Vagina (tissue), 2 donors: ENCODE results near the gene NR3C2. TPM values are rescaled to one million over a fixed set of nuclear protein-coding genes. Genes with fewer than 3 reads are reported as not detected.

ENCODE experiments used
- DNase-seq, 2 donors: peaks; one replicate each; pipeline ENCODE4 v3.0.0-alpha.2; 2017; ENCODE audit errors: extremely low spot score in 2 of 2
- H3K27ac ChIP-seq: fragments of 200-600 bp; sonication (generic); one replicate; pipeline ENCODE4 v1.5.1; 2019
- H3K27me3 ChIP-seq: fragments of 200-600 bp; sonication (generic); one replicate; pipeline ENCODE4 v1.5.1; 2019
- H3K36me3 ChIP-seq, 2 donors: fragments of 200-600 bp; sonication (generic); one replicate each; pipeline ENCODE4 v1.5.1; 2017 to 2019
- H3K4me1 ChIP-seq: fragments of 200-600 bp; sonication (generic); one replicate; pipeline ENCODE4 v1.5.1; 2019
- H3K4me3 ChIP-seq, 2 donors: fragments of 200-600 bp; sonication (generic); 1 replicate in 1 of 2; 2 replicates in 1 of 2; pipeline ENCODE4 v1.5.1; 2016 to 2019
- H3K9me3 ChIP-seq: fragments of 200-600 bp; sonication (generic); one replicate; pipeline ENCODE4 v1.5.1; 2019
- CTCF ChIP-seq, 3 experiments: fragments of 450-650 bp in 2 of 3; fragments of 200-600 bp in 1 of 3; sonication (generic) in 1 of 3; IDR thresholded peaks; one replicate each; pipeline ENCODE4 v1.5.1; 2017 to 2019; ENCODE audit warnings: antibody characterized with exemption in 3 of 3, mild to moderate bottlenecking in 2 of 3, moderate library complexity in 2 of 3
- POLR2A ChIP-seq, 2 donors: fragments of 450-650 bp; IDR thresholded peaks; one replicate each; pipeline ENCODE4 v1.6.1; 2017; ENCODE audit warnings: antibody characterized with exemption in 2 of 2, mild to moderate bottlenecking in 2 of 2, moderate library complexity in 2 of 2
- POLR2AphosphoS5 ChIP-seq, 2 donors: sonication (generic); formaldehyde crosslinking; IDR thresholded peaks; one replicate each; pipeline ENCODE4 v1.9.0; 2017; ENCODE audit warnings: antibody characterized with exemption in 2 of 2, mild to moderate bottlenecking in 2 of 2, low read depth in 1 of 2; ENCODE audit not compliant: insufficient read depth in 1 of 2
- intact Hi-C: fragments of 100-400 bp; cut with DNase I; formaldehyde crosslinking; loops from one replicate; pipeline ENCODE4 v1.15.1; 2023
- total RNA-seq: library from RNA; depleted of rRNA; stranded (reverse); fragments of >200 nt; gene quantifications from one replicate; pipeline ENCODE4 v1.2.3, GENCODE V29; 2016

Gene NR3C2
- total RNA-seq, 1 donor from 2014 or later, result 9.6 TPM

- peaks cover 25% of the 10 kb centered on the region for H3K4me1 ChIP-seq
- TF ChIP-seq CTCF (IDR thresholded peaks at IDR 0.05) (no peak), POLR2A (IDR thresholded peaks at IDR 0.05) (no peak), POLR2AphosphoS5 (IDR thresholded peaks at IDR 0.05; ENCODE audit: insufficient read depth in 1 of 2, low read depth in 1 of 2) (no peak)
Observed at GRCh38 chr4:148051403-148051802, 390.8 kb downstream of the NR3C2 start.

GRCh38 chr4:148048598-148048997 is 393.6 kb downstream of the NR3C2 start:
- Histone ChIP-seq H3K27ac (no peak overlapping the region), H3K27me3 (no peaks in the 10 kb centered on the region), H3K9me3 (no peaks in the 10 kb centered on the region), H3K4me1 (peaks cover 24% of the 10 kb centered on the region), H3K4me3 (no peak overlapping the region), H3K36me3 (peaks cover 0 to 4% of the 10 kb centered on the region in 2 donors)
- DNase-seq, result no peak
- intact Hi-C loops, result no loop called here
- TF ChIP-seq CTCF (IDR thresholded peaks at IDR 0.05) (no peak), POLR2A (IDR thresholded peaks at IDR 0.05) (no peak), POLR2AphosphoS5 (IDR thresholded peaks at IDR 0.05; ENCODE audit: insufficient read depth in 1 of 2, low read depth in 1 of 2) (no peak)

More at GRCh38 chr4:148051403-148051802, 390.8 kb downstream of the NR3C2 start:
- Histone ChIP-seq H3K27ac (no peak overlapping the region), H3K27me3 (no peaks in the 10 kb centered on the region), H3K9me3 (no peaks in the 10 kb centered on the region), H3K4me3 (no peak overlapping the region), H3K36me3 (peaks cover 0 to 4% of the 10 kb centered on the region in 2 donors)
- intact Hi-C loops, result no loop called here
- no peak for DNase-seq

- peaks cover 0 to 4% of the 10 kb centered on the region in 2 donors for H3K36me3 ChIP-seq
- intact Hi-C loops, result no loop called here
- no peak overlapping the region for H3K4me3 ChIP-seq
- no peaks in the 10 kb centered on the region for H3K27me3 ChIP-seq
- H3K4me1 ChIP-seq, result peaks cover 18% of the 10 kb centered on the region
- no peak overlapping the region for H3K27ac ChIP-seq
- TF ChIP-seq POLR2A (IDR thresholded peaks at IDR 0.05) (no peak), CTCF (IDR thresholded peaks at IDR 0.05) (no peak), POLR2AphosphoS5 (IDR thresholded peaks at IDR 0.05; ENCODE audit: insufficient read depth in 1 of 2, low read depth in 1 of 2) (no peak)
- H3K9me3 ChIP-seq, result no peaks in the 10 kb centered on the region
- no peak for DNase-seq
Observed at GRCh38 chr4:148044912-148045352, 397.3 kb downstream of the NR3C2 start.

GRCh38 chr4:148044089-148044911 is 397.9 kb downstream of the NR3C2 start:
- H3K4me3 ChIP-seq, result no peak overlapping the region

More at GRCh38 chr4:148044089-148044911, 397.9 kb downstream of the NR3C2 start:
- intact Hi-C loops, result no loop called here
- no peak for DNase-seq
- Histone ChIP-seq H3K27ac (no peak overlapping the region), H3K4me1 (peaks cover 18% of the 10 kb centered on the region), H3K9me3 (no peaks in the 10 kb centered on the region), H3K36me3 (peaks cover 0 to 4% of the 10 kb centered on the region in 2 donors), H3K27me3 (no peaks in the 10 kb centered on the region)
- TF ChIP-seq CTCF (IDR thresholded peaks at IDR 0.05) (no peak), POLR2AphosphoS5 (IDR thresholded peaks at IDR 0.05; ENCODE audit: insufficient read depth in 1 of 2, low read depth in 1 of 2) (no peak), POLR2A (IDR thresholded peaks at IDR 0.05) (no peak)
